Mesodermal cell (in vitro differentiated cells): ENCODE data around the gene AIMP1.

Experiments
- H3K27ac ChIP-seq: 2 replicates; pipeline ENCODE4 v1.7.0; 2013; ENCODE audit warnings: mild to moderate bottlenecking, low read depth, low read length, moderate library complexity; ENCODE audit not compliant: severe bottlenecking
- H3K36me3 ChIP-seq: 2 replicates; pipeline ENCODE4 v1.7.1; 2013; ENCODE audit warnings: mild to moderate bottlenecking, low read length, moderate library complexity; ENCODE audit not compliant: control insufficient read depth, insufficient read depth
- H3K4me1 ChIP-seq: one replicate; pipeline ENCODE4 v1.7.1; 2013; ENCODE audit warnings: mild to moderate bottlenecking, low read length; ENCODE audit not compliant: insufficient read depth, control insufficient read depth, poor library complexity, severe bottlenecking
- H3K4me3 ChIP-seq: 2 replicates; pipeline ENCODE4 v1.7.0; 2013; ENCODE audit warnings: low read length, control low read depth, mild to moderate bottlenecking; ENCODE audit not compliant: insufficient read depth, poor library complexity, severe bottlenecking; ENCODE audit errors: extremely low read depth
- H3K9me3 ChIP-seq: 2 replicates; pipeline ENCODE4 v1.7.1; 2013; ENCODE audit warnings: mild to moderate bottlenecking, low read length, moderate library complexity; ENCODE audit not compliant: control insufficient read depth
- WGBS, 2 experiments: methylation state at CpG; one replicate each; pipeline ENCODE4 v1.1.5; 2013; ENCODE audit warnings: missing lambda C conversion rate in 2 of 2; ENCODE audit not compliant: insufficient coverage in 2 of 2; 5-methylcytosine and 5-hydroxymethylcytosine counted together

The AIMP1 gene

GRCh38 chr4:106325800-106326199 lies 9.4 kb downstream of the AIMP1 start:
- Histone ChIP-seq H3K4me3 (no peak overlapping the region), H3K4me1 (no peaks in the 10 kb centered on the region), H3K36me3 (peaks cover 22% of the 10 kb centered on the region), H3K27ac (no peak overlapping the region), H3K9me3 (peaks cover under 1% of the 10 kb centered on the region)

- H3K36me3 ChIP-seq = peaks cover 35% of the 10 kb centered on the region
- WGBS, 2 experiments = no CpG with 5 or more reads among the region's 1 CpG
- H3K4me3 ChIP-seq = no peak overlapping the region
- H3K27ac ChIP-seq = no peak overlapping the region
- H3K9me3 ChIP-seq = no peaks in the 10 kb centered on the region
- H3K4me1 ChIP-seq = no peaks in the 10 kb centered on the region
Measured at GRCh38 chr4:106329041-106329618, 12.8 kb downstream of the AIMP1 start.

GRCh38 chr4:106333186-106333585 lies 16.8 kb downstream of the AIMP1 start:
- H3K36me3 ChIP-seq = peaks cover 55% of the 10 kb centered on the region
- no peak overlapping the region for H3K4me3 ChIP-seq
- H3K4me1 ChIP-seq = no peaks in the 10 kb centered on the region
- no peak overlapping the region for H3K27ac ChIP-seq
- WGBS, 2 experiments = 60% methylated on average over 1 of the region's 5 CpGs; no CpG with 5 or more reads in 1 of the 2 experiments
- H3K9me3 ChIP-seq = no peaks in the 10 kb centered on the region

- H3K4me1 ChIP-seq = no peaks in the 10 kb centered on the region
- 100% methylated on average over 1 of the region's 1 CpG for WGBS, 2 experiments
- no peak overlapping the region for H3K4me3 ChIP-seq
- H3K27ac ChIP-seq = no peak overlapping the region
- H3K36me3 ChIP-seq = peaks cover 68% of the 10 kb centered on the region
- no peaks in the 10 kb centered on the region for H3K9me3 ChIP-seq
Measured at GRCh38 chr4:106334741-106335470, 18.6 kb downstream of the AIMP1 start.

GRCh38 chr4:106336618-106337017 lies 20.3 kb downstream of the AIMP1 start:
- 100% methylated on average over 1 of the region's 3 CpGs for WGBS, 2 experiments
- peaks cover 72% of the 10 kb centered on the region for H3K36me3 ChIP-seq

GRCh38 chr4:106337916-106338315 lies 21.6 kb downstream of the AIMP1 start:
- Histone ChIP-seq H3K4me1 (no peaks in the 10 kb centered on the region), H3K27ac (no peak overlapping the region), H3K4me3 (no peak overlapping the region), H3K9me3 (no peaks in the 10 kb centered on the region), H3K36me3 (peaks cover 72% of the 10 kb centered on the region)

More at GRCh38 chr4:106336618-106337017, 20.3 kb downstream of the AIMP1 start:
- H3K27ac ChIP-seq = no peak overlapping the region
- H3K9me3 ChIP-seq = no peaks in the 10 kb centered on the region
- H3K4me3 ChIP-seq = no peak overlapping the region
- H3K4me1 ChIP-seq = no peaks in the 10 kb centered on the region

- Histone ChIP-seq H3K27ac (no peak overlapping the region), H3K4me1 (no peaks in the 10 kb centered on the region), H3K36me3 (peaks cover 66% of the 10 kb centered on the region), H3K4me3 (no peak overlapping the region), H3K9me3 (no peaks in the 10 kb centered on the region)
- 90 to 97% methylated on average over 1 to 3 of the region's 3 CpGs for WGBS, 2 experiments
Measured at GRCh38 chr4:106338671-106339070, 22.3 kb downstream of the AIMP1 start.

GRCh38 chr4:106339431-106339830 lies 23.1 kb downstream of the AIMP1 start:
- Histone ChIP-seq H3K36me3 (peaks cover 63% of the 10 kb centered on the region), H3K4me3 (no peak overlapping the region), H3K27ac (no peak overlapping the region), H3K4me1 (no peaks in the 10 kb centered on the region), H3K9me3 (no peaks in the 10 kb centered on the region)
- 90 to 96% methylated on average over 2 of the region's 4 CpGs for WGBS, 2 experiments

- no peaks in the 10 kb centered on the region for H3K9me3 ChIP-seq
- H3K27ac ChIP-seq = no peak overlapping the region
- WGBS, 2 experiments = 88 to 100% methylated on average over 1 of the region's 1 CpG
- no peak overlapping the region for H3K4me3 ChIP-seq
- H3K36me3 ChIP-seq = peaks cover 55% of the 10 kb centered on the region
- no peaks in the 10 kb centered on the region for H3K4me1 ChIP-seq
Measured at GRCh38 chr4:106340774-106341173, 24.4 kb downstream of the AIMP1 start.

GRCh38 chr4:106343865-106344646 lies 27.7 kb downstream of the AIMP1 start:
- Histone ChIP-seq H3K36me3 (peaks cover 31% of the 10 kb centered on the region), H3K4me1 (no peaks in the 10 kb centered on the region), H3K9me3 (no peaks in the 10 kb centered on the region), H3K27ac (no peak overlapping the region), H3K4me3 (no peak overlapping the region)
- 93 to 100% methylated on average over 1 of the region's 2 CpGs for WGBS, 2 experiments

- H3K27ac ChIP-seq = no peak overlapping the region
- H3K9me3 ChIP-seq = no peaks in the 10 kb centered on the region
- H3K4me3 ChIP-seq = no peak overlapping the region
- WGBS, 2 experiments = no CpG with 5 or more reads among the region's 1 CpG
- no peaks in the 10 kb centered on the region for H3K4me1 ChIP-seq
- H3K36me3 ChIP-seq = peaks cover 26% of the 10 kb centered on the region
Measured at GRCh38 chr4:106344647-106344970, 28.3 kb downstream of the AIMP1 start.
